ENCODE data around the gene ADM. TPM values are rescaled to one million over a fixed set of nuclear protein-coding genes. Genes with fewer than 3 reads are reported as not detected.
"Not testable (repeated sequence)": the region's sequence is repeated elsewhere in the genome, so short reads cannot be mapped to it uniquely, and the experiment has no call there.

Gene ADM, protein sequence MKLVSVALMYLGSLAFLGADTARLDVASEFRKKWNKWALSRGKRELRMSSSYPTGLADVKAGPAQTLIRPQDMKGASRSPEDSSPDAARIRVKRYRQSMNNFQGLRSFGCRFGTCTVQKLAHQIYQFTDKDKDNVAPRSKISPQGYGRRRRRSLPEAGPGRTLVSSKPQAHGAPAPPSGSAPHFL
- under 1 TPM in 2 of 3 donors, not detected in 1; 0.43 TPM for total RNA-seq

DNA sequence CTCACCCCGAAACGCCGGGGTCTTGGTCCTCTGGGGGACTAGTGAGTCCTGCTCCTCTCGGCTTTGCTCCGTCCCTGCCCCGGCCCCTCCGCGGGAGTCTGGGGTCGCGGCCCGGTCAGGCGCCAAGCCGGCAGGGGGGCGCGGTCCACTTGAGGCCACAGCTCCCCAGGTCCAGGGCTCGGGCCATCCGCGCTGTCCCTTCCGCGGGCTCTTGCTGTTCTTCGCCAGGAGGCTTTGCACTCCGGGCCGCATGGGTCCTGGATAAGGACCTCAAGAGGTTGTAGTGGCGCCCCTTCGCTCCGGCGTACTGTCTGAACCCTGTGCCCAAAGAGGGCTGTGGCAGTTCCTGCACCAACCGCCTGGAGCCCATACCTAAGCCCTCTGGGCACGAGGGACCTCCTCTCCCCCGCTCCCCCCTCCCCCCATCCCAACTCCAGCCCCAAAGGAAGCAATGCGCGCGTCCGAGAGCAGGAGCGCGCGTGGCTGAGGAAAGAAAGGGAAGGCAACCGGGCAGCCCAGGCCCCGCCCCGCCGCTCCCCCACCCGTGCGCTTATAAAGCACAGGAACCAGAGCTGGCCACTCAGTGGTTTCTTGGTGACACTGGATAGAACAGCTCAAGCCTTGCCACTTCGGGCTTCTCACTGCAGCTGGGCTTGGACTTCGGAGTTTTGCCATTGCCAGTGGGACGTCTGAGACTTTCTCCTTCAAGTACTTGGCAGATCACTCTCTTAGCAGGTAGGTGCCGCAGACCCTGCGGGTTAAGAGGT lies at the start of gene ADM:
Gene ADM (plus strand): TSS at position 579 of the 767 bp plus-strand sequence. CDS start 628 bp downstream, outside the sequence.
- DNase-seq (peak; percentile 25), ATAC-seq (no peak)
- Mint-ChIP-seq H3K27me3 (ENCODE audit: low read depth) (peaks cover 35% of the 10 kb centered on the region), H3K36me3 (ENCODE audit: insufficient read depth) (no peaks in the 10 kb centered on the region), H3K9me3 (no peaks in the 10 kb centered on the region), H3K4me3 (peak within 1 kb of the TSS; percentile 96), H3K4me1 (ENCODE audit: low read depth) (peaks cover 51% of the 10 kb centered on the region)

DNA sequence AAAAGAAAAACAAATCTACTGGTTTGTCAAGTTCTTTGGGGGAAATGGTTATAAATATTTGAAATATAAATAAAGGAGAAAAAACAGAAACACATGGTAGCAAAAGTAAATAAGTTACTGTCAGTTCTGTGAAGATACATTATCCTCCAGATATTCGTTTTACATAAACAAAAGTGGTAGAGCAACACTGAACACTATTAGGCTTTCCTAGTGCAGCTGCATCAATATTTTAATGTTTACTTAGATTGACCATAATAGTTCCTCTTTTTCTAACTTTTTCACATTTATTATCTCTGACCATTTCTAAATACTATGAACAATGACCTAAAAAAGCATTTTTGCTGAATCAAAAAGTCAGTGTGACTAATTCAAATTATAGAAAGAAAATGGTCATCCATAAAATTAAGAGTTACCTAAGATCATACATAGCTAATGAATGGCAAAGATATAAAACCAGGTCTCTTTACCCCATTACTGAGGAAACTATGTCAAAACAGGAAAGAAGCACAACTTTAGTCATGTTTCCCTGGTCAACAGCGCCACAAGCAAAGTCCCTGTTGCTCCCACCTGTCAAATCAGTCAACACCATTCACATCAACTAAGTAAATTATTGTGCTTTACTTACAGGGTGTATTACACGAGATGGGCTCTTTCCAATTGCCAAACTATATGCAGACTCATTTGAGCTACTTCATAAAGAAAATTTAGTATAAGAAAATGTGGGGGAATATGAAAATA lies 49.3 kb upstream of the ADM start:
- H3K9me3 Mint-ChIP-seq = no peaks in the 10 kb centered on the region
- DNase-seq = no peak
- no peak for ATAC-seq
- H3K36me3 Mint-ChIP-seq (ENCODE audit: insufficient read depth) = no peaks in the 10 kb centered on the region
- H3K4me1 Mint-ChIP-seq (ENCODE audit: low read depth) = no peaks in the 10 kb centered on the region
- no peak overlapping the region for H3K4me3 Mint-ChIP-seq
- H3K27me3 Mint-ChIP-seq (ENCODE audit: low read depth) = no peaks in the 10 kb centered on the region

DNA sequence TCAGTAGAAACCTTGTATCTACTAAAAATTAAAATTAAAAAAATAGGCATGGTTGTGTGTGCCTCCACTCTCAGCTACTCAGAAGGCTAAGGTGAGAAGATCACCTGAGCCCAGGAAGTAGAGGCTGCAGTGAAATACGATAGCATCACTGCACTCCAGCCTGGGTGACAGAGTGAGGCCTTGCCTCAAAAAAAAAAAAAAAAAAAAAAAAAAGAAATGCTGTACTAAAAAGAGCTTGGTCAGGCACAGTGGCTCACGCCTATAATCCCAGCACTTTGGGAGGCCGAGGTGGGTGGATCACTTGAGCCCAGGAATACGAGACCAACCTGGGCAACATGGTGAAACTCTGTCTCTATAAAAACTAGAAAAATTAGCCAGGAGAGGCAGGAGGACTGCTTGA lies 47.4 kb upstream of the ADM start:
- H3K4me1 Mint-ChIP-seq (ENCODE audit: low read depth) = no peaks in the 10 kb centered on the region
- no peaks in the 10 kb centered on the region for H3K36me3 Mint-ChIP-seq (ENCODE audit: insufficient read depth)
- H3K9me3 Mint-ChIP-seq = no peaks in the 10 kb centered on the region
- DNase-seq (no peak), ATAC-seq (no peak)
- H3K27me3 Mint-ChIP-seq (ENCODE audit: low read depth) = no peaks in the 10 kb centered on the region
- H3K4me3 Mint-ChIP-seq = no peak overlapping the region

DNA sequence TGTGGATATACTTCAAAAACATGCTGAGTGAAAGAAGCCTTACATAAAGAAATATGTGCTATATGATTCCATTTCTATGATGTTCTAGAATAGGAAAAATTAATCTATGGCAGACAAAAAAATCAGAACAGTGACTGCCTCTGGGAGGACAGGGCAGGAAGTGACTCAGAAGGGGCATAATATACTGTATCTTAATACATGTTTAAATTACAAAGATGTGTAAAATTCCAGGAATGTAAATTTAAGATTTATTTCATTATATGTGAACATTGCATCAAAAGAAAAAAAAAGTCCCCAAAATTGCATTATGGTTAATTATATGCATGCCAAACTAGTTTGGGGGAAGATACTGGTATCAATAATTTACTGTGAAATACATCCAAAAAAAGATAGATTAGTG lies 43.1 kb upstream of the ADM start:
- Mint-ChIP-seq H3K9me3 (no peaks in the 10 kb centered on the region), H3K4me1 (ENCODE audit: low read depth) (no peaks in the 10 kb centered on the region), H3K4me3 (no peak overlapping the region), H3K27me3 (ENCODE audit: low read depth) (peaks cover 1% of the 10 kb centered on the region), H3K36me3 (ENCODE audit: insufficient read depth) (peaks cover 4% of the 10 kb centered on the region)
- DNase-seq = no peak
- no peak for ATAC-seq

DNA sequence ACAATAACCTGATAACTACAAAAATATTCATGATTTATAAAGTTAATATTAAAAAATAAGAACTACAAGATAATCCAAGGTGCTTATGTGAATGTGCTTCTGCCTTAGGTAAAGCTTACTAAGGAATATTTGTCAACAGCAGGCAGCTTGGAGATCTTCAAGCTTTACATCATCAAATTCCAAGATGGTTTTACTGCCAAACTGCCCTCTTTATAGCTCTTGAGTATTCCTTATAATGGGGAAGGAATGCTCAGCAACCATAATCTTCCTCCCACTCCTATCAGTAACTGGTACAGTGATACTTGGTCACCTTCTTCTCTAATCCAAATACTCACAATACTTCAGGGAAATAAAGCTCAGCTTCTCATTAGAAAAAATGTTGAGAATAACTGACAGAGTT lies 40.9 kb upstream of the ADM start:
- ATAC-seq (no peak), DNase-seq (no peak)
- Mint-ChIP-seq H3K27me3 (ENCODE audit: low read depth) (peaks cover 1% of the 10 kb centered on the region), H3K4me3 (no peak overlapping the region), H3K36me3 (ENCODE audit: insufficient read depth) (peaks cover 6% of the 10 kb centered on the region), H3K4me1 (ENCODE audit: low read depth) (no peaks in the 10 kb centered on the region), H3K9me3 (no peaks in the 10 kb centered on the region)

DNA sequence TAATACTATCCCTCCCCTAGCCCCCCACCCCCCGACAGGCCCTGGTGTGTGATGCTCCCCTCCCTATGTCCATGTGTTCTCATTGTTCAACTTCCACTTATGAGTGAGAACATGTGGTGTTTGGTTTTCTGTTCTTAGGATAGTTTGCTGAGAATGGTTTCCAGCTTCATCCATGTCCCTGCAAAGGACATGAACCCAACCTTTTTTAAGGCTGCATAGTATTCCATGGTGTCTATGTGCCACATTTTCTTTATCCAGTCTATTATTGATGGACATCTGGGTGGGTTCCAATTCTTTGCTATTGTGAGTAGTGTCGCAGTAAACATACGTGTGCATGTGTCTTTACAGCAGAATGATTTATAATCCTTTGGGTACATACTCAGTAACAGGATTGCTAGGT lies 40.2 kb upstream of the ADM start:
- DNase-seq; ATAC-seq; H3K4me1 Mint-ChIP-seq (ENCODE audit: low read depth); H3K36me3 Mint-ChIP-seq (ENCODE audit: insufficient read depth); H3K27me3 Mint-ChIP-seq (ENCODE audit: low read depth); H3K9me3 Mint-ChIP-seq; H3K4me3 Mint-ChIP-seq: not testable (repeated sequence)

DNA sequence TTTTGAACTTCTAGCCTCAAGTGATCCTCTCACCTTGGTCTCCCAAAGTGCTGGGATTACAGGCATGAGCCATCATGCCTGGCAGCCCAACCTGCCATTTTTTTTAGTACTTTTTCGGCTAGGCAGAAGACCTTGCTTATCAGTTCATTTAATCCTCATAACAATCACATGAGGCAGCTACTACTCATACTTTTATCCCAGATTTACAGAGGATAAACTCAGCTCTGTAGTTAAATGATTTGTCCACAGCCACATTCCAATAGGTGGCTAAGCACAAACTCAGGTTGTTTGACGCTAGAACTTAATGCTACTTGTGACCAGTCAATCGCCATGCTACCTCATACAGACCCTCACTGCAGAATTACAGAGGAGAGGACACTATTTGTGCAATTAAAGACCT lies 38.9 kb upstream of the ADM start:
- Mint-ChIP-seq H3K4me3 (no peak overlapping the region), H3K4me1 (ENCODE audit: low read depth) (no peaks in the 10 kb centered on the region), H3K36me3 (ENCODE audit: insufficient read depth) (peaks cover 6% of the 10 kb centered on the region), H3K27me3 (ENCODE audit: low read depth) (peaks cover 1% of the 10 kb centered on the region), H3K9me3 (no peaks in the 10 kb centered on the region)
- DNase-seq (no peak), ATAC-seq (no peak)

DNA sequence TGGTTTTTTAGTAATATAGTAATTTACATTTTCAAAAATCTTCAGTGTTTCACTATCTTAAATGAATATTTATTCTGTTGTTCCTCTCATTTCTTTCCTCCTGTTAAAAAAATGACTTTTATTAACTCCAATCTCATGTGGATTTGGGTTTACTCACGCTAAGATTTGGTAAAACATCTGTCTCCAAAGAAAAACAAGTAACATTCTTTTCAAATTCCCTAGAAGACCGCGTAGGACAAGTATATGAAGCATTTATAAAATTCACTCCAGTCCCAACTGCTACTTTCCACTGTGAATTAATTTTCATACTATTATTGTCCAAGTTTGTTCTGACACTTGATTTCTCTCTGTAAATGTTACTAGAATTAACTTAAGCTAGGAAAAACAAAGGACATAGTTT lies 37.1 kb upstream of the ADM start:
- DNase-seq (no peak), ATAC-seq (no peak)
- H3K4me3 Mint-ChIP-seq = no peak overlapping the region
- H3K27me3 Mint-ChIP-seq (ENCODE audit: low read depth) = peaks cover 1% of the 10 kb centered on the region
- no peaks in the 10 kb centered on the region for H3K4me1 Mint-ChIP-seq (ENCODE audit: low read depth)
- H3K9me3 Mint-ChIP-seq = no peaks in the 10 kb centered on the region
- peaks cover 6% of the 10 kb centered on the region for H3K36me3 Mint-ChIP-seq (ENCODE audit: insufficient read depth)

DNA sequence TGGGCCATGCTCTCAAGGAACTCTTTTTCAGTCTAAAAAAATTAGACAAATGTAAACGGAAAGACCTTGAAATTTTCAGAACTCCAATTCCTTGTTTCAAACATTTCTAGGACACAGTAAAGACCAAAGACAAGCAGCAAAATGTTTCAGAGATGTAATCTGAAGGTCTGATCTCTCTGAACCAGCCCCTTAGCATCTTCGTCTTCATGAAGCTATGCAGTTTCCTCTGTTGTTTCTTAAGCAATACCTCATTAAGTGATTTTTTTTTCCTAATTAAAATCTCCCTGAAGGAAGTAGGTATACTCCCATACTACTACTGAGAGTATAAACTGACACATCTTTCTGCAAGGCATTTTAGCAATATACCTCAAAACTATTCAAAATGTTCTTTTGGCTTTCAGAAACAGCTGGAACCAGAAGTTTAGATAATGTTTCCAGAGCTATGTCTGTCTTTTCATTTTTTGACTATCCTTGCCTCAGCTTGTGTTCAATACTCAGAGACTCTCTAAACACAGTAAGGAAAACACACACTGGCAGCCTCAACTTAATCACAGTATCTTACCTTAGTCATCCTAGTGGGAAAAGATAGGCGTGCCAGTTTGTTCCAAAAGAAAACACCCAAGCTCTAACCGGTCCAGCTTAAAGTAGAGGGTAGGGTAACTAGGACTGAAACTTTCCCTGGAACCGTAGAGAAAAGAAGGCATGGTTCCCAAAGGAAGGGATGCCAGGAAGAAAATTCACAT lies 36.0 kb upstream of the ADM start:
- no peaks in the 10 kb centered on the region for H3K27me3 Mint-ChIP-seq (ENCODE audit: low read depth)
- peaks cover 6% of the 10 kb centered on the region for H3K36me3 Mint-ChIP-seq (ENCODE audit: insufficient read depth)
- no peak for ATAC-seq
- no peak overlapping the region for H3K4me3 Mint-ChIP-seq
- H3K4me1 Mint-ChIP-seq (ENCODE audit: low read depth) = peaks cover 3% of the 10 kb centered on the region
- no peaks in the 10 kb centered on the region for H3K9me3 Mint-ChIP-seq
- DNase-seq = no peak

DNA sequence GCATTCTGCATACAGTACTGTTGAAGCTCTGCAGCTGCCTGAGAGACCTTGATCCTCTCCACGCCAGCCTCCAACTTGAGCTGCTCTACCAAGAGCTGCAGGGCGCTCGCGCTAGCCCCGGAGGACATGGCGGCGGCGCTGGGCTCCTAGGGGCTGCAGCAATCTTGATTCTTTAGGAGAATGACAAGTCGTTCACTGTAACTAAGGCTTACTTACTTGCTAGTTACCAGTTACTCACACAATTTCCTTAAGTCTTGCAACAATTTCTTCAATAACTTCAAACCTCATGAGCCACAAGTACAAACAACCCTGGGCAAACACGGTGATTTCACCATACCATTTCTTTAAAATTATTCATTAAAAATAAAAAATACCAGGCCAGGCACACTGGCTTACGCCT lies 32.7 kb upstream of the ADM start:
- H3K4me1 Mint-ChIP-seq (ENCODE audit: low read depth) = peaks cover 5% of the 10 kb centered on the region

DNA sequence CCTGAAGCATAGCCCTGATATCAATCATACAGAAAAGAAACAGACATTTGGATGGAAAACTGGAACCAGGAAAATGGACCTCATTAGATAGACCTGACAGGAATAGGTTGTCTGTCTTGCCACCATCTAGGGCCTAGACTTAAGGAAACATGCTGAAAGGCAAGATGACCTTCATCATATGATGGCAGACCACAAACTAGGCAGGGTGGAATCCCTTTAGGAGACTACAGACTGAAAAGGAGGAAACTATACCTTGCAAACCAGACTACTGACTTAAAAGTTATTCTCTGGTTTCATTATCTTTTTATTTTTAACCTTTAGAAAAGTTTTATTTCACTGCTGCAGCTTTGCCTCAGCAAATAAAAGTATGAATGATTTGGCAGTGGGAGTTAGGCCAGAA lies 31.1 kb upstream of the ADM start:
- Mint-ChIP-seq H3K9me3 (no peaks in the 10 kb centered on the region), H3K36me3 (ENCODE audit: insufficient read depth) (no peaks in the 10 kb centered on the region), H3K27me3 (ENCODE audit: low read depth) (no peaks in the 10 kb centered on the region), H3K4me3 (no peak overlapping the region), H3K4me1 (ENCODE audit: low read depth) (peaks cover 5% of the 10 kb centered on the region)
- ATAC-seq (no peak), DNase-seq (no peak)

More for the DNA sequence above, 32.7 kb upstream of the ADM start:
- H3K36me3 Mint-ChIP-seq (ENCODE audit: insufficient read depth) = peaks cover 2% of the 10 kb centered on the region
- no peaks in the 10 kb centered on the region for H3K27me3 Mint-ChIP-seq (ENCODE audit: low read depth)
- H3K9me3 Mint-ChIP-seq = no peaks in the 10 kb centered on the region
- ATAC-seq = no peak
- DNase-seq = no peak
- H3K4me3 Mint-ChIP-seq = no peak overlapping the region

DNA sequence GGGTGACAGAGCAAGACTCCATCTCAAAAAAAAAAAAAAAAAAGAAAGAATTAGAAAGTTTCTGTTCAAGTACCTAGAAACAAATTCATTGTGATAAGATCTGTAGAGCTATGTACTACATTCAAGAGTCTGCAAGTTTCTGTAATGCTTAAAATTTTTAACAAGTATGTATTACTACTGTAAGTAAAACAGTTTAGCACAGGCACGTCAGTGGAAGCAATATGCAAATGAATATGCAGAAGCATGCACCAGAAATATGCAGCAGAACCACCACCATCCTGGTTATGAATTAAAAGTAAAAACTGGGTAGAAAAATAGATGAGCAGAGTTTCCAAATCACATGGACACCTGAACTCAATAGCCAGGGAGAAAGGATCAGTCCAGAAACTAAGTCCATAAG lies 30.1 kb upstream of the ADM start:
- Mint-ChIP-seq H3K4me3 (no peak overlapping the region), H3K4me1 (ENCODE audit: low read depth) (peaks cover 5% of the 10 kb centered on the region), H3K9me3 (no peaks in the 10 kb centered on the region), H3K27me3 (ENCODE audit: low read depth) (no peaks in the 10 kb centered on the region), H3K36me3 (ENCODE audit: insufficient read depth) (peaks cover 1% of the 10 kb centered on the region)
- no peak for ATAC-seq
- no peak for DNase-seq

DNA sequence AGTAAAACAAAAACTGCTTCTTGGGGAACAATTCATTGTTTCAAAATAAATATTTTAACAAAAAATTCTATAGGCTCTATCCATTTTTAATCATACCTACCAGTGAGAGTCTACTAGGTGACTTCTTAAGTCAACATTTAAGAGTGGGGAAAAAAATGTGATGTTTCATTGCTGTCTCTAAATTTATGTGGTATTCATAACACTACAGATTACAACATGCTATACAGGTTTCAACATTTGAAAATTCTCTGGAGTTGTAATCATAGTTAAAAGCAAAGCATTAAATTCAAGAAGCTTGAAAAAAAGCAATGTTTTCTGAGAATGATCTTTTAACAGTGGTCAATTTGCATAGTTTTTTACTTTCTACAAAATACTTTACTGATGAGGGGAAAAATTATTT lies 29.2 kb upstream of the ADM start:
- Mint-ChIP-seq H3K27me3 (ENCODE audit: low read depth) (no peaks in the 10 kb centered on the region), H3K4me3 (no peak overlapping the region), H3K9me3 (no peaks in the 10 kb centered on the region), H3K36me3 (ENCODE audit: insufficient read depth) (peaks cover 4% of the 10 kb centered on the region), H3K4me1 (ENCODE audit: low read depth) (peaks cover 5% of the 10 kb centered on the region)
- no peak for DNase-seq
- no peak for ATAC-seq

DNA sequence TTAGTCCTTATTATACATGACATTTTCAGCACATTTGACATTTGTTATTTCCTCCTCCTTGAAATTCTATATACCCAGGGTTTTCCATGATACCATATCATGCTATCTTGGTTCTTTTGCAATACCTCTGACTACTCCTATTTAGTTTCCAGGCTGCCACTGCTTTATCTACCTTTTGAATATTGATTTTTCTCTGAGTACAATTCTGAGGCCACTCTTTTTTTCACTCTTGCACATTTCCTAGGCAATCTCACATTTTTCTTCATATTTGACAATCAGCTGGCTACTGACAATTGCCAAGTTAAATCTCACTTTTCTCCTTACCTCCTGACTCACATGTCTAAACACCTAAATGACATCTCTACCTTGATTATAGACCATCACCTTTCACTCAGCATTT lies 22.8 kb upstream of the ADM start:
- no peak overlapping the region for H3K4me3 Mint-ChIP-seq
- H3K9me3 Mint-ChIP-seq = no peaks in the 10 kb centered on the region
- peaks cover 2% of the 10 kb centered on the region for H3K27me3 Mint-ChIP-seq (ENCODE audit: low read depth)
- H3K4me1 Mint-ChIP-seq (ENCODE audit: low read depth) = peaks cover 4% of the 10 kb centered on the region
- H3K36me3 Mint-ChIP-seq (ENCODE audit: insufficient read depth) = peaks cover 10% of the 10 kb centered on the region
- no peak for DNase-seq
- no peak for ATAC-seq

All from activated T-cell treated with anti-CD3 and anti-CD28 coated beads, Interleukin-2, amount 50 U/mL, for 4 hours (primary cell).